CD14-positive monocyte (primary cell): ENCODE data around the gene CDH4. TPM values are rescaled to one million over a fixed set of nuclear protein-coding genes. Genes with fewer than 3 reads are reported as not detected.

Experiments used
- DNase-seq, 3 donors: peaks; one replicate each; pipeline ENCODE4 v3.0.0-alpha.2; 2011 to 2022
- H2AFZ ChIP-seq: 2 replicates; pipeline ENCODE4 v1.6.0; 2012; ENCODE audit warnings: mild to moderate bottlenecking, low read depth, low read length, inconsistent platforms; ENCODE audit not compliant: insufficient read depth, poor library complexity, severe bottlenecking
- H3K27ac ChIP-seq, 2 donors: 1 replicate in 1 of 2; 2 replicates in 1 of 2; pipeline ENCODE4 v1.5.1; 2012 to 2013; ENCODE audit warnings: low read length in 2 of 2, control low read depth in 1 of 2, inconsistent platforms in 1 of 2, low read depth in 1 of 2, mild to moderate bottlenecking in 1 of 2
- H3K27me3 ChIP-seq, 2 donors: one replicate each; pipeline versions ENCODE4 v1.6.0 to v1.6.1; 2011 to 2013; ENCODE audit warnings: low read length in 2 of 2; ENCODE audit not compliant: control insufficient read depth in 2 of 2, insufficient read depth in 2 of 2
- H3K36me3 ChIP-seq, 2 donors: replicated peaks in 1 of 2; 1 replicate in 1 of 2; 2 replicates in 1 of 2; pipeline versions ENCODE4 v1.5.1 to v1.6.1; 2012 to 2013; ENCODE audit warnings: low read length in 2 of 2, control low read depth in 1 of 2, inconsistent platforms in 1 of 2, mild to moderate bottlenecking in 1 of 2; ENCODE audit not compliant: insufficient read depth in 2 of 2, control insufficient read depth in 1 of 2
- H3K4me1 ChIP-seq, 2 donors: 1 replicate in 1 of 2; 2 replicates in 1 of 2; pipeline versions ENCODE4 v1.5.1 to v1.6.1; 2012 to 2013; ENCODE audit warnings: low read length in 2 of 2, control low read depth in 1 of 2, inconsistent platforms in 1 of 2, mild to moderate bottlenecking in 1 of 2, moderate library complexity in 1 of 2; ENCODE audit not compliant: insufficient read depth in 2 of 2, control insufficient read depth in 1 of 2
- H3K4me2 ChIP-seq: replicated peaks from 2 replicates; pipeline ENCODE3; 2012; ENCODE audit warnings: low read length, moderate library complexity, mild to moderate bottlenecking; ENCODE audit not compliant: poor library complexity, severe bottlenecking; ENCODE audit errors: extremely low read depth
- H3K4me3 ChIP-seq, 3 experiments: fragments of 200-600 bp in 1 of 3; sonication (generic) in 1 of 3; replicated peaks in 1 of 3; 1 replicate in 2 of 3; 2 replicates in 1 of 3; pipeline ENCODE4 v1.5.1; 2011 to 2013; ENCODE audit warnings: low read length in 3 of 3, mild to moderate bottlenecking in 3 of 3, control low read depth in 2 of 3, low read depth in 2 of 3, inconsistent platforms in 1 of 3, moderate library complexity in 1 of 3
- H3K79me2 ChIP-seq: 2 replicates; pipeline ENCODE4 v1.6.0; 2012; ENCODE audit warnings: mild to moderate bottlenecking, control low read depth, inconsistent platforms, low read length, moderate library complexity; ENCODE audit not compliant: insufficient read depth
- H3K9ac ChIP-seq: 2 replicates; pipeline ENCODE4 v1.6.0; 2017; ENCODE audit warnings: low read length, mild to moderate bottlenecking; ENCODE audit not compliant: insufficient read depth, poor library complexity, severe bottlenecking
- H3K9me3 ChIP-seq, 2 donors: replicated peaks in 1 of 2; 1 replicate in 1 of 2; 2 replicates in 1 of 2; pipeline versions ENCODE4 v1.5.1 to v1.6.1; 2012 to 2013; ENCODE audit warnings: low read length in 2 of 2, control low read depth in 1 of 2; ENCODE audit not compliant: control insufficient read depth in 1 of 2, insufficient read depth in 1 of 2
- H4K20me1 ChIP-seq: 2 replicates; pipeline ENCODE4 v1.6.0; 2012; ENCODE audit warnings: mild to moderate bottlenecking, low read length, control low read depth, moderate library complexity; ENCODE audit not compliant: insufficient read depth
- H3K27ac Mint-ChIP-seq, 7 donors: one replicate each; pipeline ENCODE4 v1.8.0; 2020; ENCODE audit warnings: mild to moderate bottlenecking in 7 of 7, mixed read lengths in 7 of 7, moderate library complexity in 6 of 7, inconsistent platforms in 2 of 7
- H3K27me3 Mint-ChIP-seq, 3 donors: one replicate each; pipeline ENCODE4 v1.8.0; 2021 to 2022; ENCODE audit warnings: low read depth in 3 of 3, mild to moderate bottlenecking in 3 of 3, mixed read lengths in 3 of 3, moderate library complexity in 3 of 3, inconsistent platforms in 1 of 3
- H3K36me3 Mint-ChIP-seq, 2 donors: one replicate each; pipeline ENCODE4 v1.8.0; 2020; ENCODE audit warnings: mixed read lengths in 2 of 2, inconsistent platforms in 1 of 2, mild to moderate bottlenecking in 1 of 2
- H3K4me1 Mint-ChIP-seq: one replicate; pipeline ENCODE4 v1.8.0; 2020; ENCODE audit warnings: mild to moderate bottlenecking, mixed read lengths
- H3K4me3 Mint-ChIP-seq, 2 donors: one replicate each; pipeline ENCODE4 v1.8.0; 2020; ENCODE audit warnings: mild to moderate bottlenecking in 2 of 2, mixed read lengths in 2 of 2, moderate library complexity in 1 of 2
- H3K9me3 Mint-ChIP-seq, 7 donors: one replicate each; pipeline ENCODE4 v1.8.0; 2020 to 2022; ENCODE audit warnings: mixed read lengths in 7 of 7, mild to moderate bottlenecking in 6 of 7, moderate library complexity in 6 of 7, inconsistent platforms in 2 of 7
- WGBS: methylation state at CpG from one replicate; pipeline ENCODE4 v1.1.5; 2013; ENCODE audit warnings: missing lambda C conversion rate; ENCODE audit not compliant: insufficient coverage; 5-methylcytosine and 5-hydroxymethylcytosine counted together
- intact Hi-C, 2 donors: fragments of 100-400 bp; cut with micrococcal nuclease; formaldehyde crosslinking; loops; one replicate each; pipeline versions ENCODE4 v1.15.0 to v1.15.1; 2023
- polyA plus RNA-seq, 3 donors: library from polyadenylated mRNA; depleted of rRNA in 1 of 3; unstranded in 2 of 3; stranded (reverse) in 1 of 3; fragments of 300-500 nt in 2 of 3; fragments of >200 nt in 1 of 3; fragmentation: Illumina TruSeq in 2 of 3; gene quantifications; 1 replicate in 2 of 3; 2 replicates in 1 of 3; pipeline ENCODE4 v1.2.3, GENCODE V29; 2012 to 2021
- TF ChIP-seq, protein P1 (sequence below): fragments of 200-600 bp; IDR thresholded peaks from one replicate; pipeline ENCODE4 v1.8.0; 2022; ENCODE audit warnings: antibody characterized with exemption, mild to moderate bottlenecking

CDH4 gene
- polyA plus RNA-seq, 3 donors, result not detected

DNA sequence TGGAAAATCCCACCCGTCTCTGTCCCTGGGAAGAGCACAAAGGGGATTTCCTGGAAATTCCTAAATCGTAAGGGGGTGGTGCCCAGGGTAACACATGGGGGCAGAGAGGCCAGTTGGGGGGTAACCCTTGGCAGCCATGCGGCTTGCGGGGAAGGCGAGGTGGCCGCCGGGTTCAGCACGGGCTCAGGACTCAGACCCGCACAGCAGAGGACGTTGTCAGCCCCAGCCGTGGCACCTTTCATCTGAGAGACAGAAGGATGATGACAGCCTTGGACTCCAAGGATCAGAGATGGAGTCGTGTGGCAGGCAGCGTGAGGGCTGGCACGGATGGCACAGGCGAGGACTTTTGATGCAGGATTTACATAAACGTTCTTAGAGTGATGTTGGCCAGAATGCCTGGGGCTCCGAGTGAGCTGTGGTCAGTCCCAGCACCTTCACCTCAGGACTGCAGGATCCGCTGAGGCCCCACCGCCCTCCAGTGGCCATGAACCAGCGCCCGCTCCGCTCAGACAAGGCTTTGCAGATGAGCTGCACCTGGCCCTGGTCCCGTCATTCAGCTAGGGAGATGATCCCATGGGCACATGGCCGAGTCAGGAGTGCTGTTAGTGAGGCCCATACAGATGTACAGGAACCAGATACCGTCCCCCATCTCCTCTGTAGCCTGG, 623.3 kb downstream of the CDH4 start:
- Histone ChIP-seq H3K79me2 (no peaks in the 10 kb centered on the region), H3K36me3 (no peaks in the 10 kb centered on the region), H3K27me3 (no peaks in the 10 kb centered on the region), H3K4me3 (no peak overlapping the region), H3K4me2 (no peak overlapping the region), H3K4me1 (no peaks in the 10 kb centered on the region), H4K20me1 (no peaks in the 10 kb centered on the region), H3K9me3 (peaks cover 5 to 95% of the 10 kb centered on the region in 2 donors), H3K9ac (no peak overlapping the region), H2AFZ (no peak overlapping the region), H3K27ac (no peak overlapping the region)
- Mint-ChIP-seq H3K27me3 (peaks cover 0 to 3% (median 0%) of the 10 kb centered on the region in 3 donors), H3K36me3 (no peaks in the 10 kb centered on the region), H3K9me3 (peaks cover 3 to 75% (median 45%) of the 10 kb centered on the region in 7 donors), H3K27ac (no peak overlapping the region), H3K4me3 (no peak overlapping the region), H3K4me1 (no peaks in the 10 kb centered on the region)
- intact Hi-C loops, result no loop called here
- no peak for DNase-seq
- TF ChIP-seq, protein P1, sequence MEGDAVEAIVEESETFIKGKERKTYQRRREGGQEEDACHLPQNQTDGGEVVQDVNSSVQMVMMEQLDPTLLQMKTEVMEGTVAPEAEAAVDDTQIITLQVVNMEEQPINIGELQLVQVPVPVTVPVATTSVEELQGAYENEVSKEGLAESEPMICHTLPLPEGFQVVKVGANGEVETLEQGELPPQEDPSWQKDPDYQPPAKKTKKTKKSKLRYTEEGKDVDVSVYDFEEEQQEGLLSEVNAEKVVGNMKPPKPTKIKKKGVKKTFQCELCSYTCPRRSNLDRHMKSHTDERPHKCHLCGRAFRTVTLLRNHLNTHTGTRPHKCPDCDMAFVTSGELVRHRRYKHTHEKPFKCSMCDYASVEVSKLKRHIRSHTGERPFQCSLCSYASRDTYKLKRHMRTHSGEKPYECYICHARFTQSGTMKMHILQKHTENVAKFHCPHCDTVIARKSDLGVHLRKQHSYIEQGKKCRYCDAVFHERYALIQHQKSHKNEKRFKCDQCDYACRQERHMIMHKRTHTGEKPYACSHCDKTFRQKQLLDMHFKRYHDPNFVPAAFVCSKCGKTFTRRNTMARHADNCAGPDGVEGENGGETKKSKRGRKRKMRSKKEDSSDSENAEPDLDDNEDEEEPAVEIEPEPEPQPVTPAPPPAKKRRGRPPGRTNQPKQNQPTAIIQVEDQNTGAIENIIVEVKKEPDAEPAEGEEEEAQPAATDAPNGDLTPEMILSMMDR, result no peak
- WGBS, result 92% methylated on average over 25 of the region's 25 CpGs

DNA sequence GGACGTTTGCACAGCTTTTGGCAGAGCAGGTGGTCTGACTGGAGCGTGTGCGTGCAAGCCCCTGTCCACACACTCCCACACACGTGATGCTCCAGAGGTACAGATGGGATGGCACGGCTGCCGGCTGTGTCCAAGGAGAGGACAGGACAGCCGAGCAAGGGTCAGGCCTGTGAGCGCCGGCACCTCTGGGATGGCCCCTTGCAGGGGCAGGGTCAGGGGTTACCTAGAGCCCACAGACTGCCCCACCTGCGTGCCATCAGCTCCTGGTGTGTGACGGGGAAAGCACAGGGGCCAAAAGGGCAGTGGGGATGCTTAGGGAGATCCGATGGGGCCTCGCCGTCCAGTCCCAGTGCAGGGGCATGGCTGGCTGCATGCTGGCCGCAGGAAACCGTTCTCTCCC, 623.9 kb downstream of the CDH4 start:
- no peak overlapping the region for H3K4me3 Mint-ChIP-seq
- Histone ChIP-seq H3K27me3 (no peaks in the 10 kb centered on the region), H4K20me1 (no peaks in the 10 kb centered on the region), H3K36me3 (no peaks in the 10 kb centered on the region), H3K4me3 (no peak overlapping the region), H2AFZ (no peak overlapping the region), H3K79me2 (no peaks in the 10 kb centered on the region), H3K4me1 (no peaks in the 10 kb centered on the region), H3K27ac (no peak overlapping the region), H3K9me3 (peaks cover 5 to 97% of the 10 kb centered on the region in 2 donors), H3K9ac (no peak overlapping the region), H3K4me2 (no peak overlapping the region)
- no peaks in the 10 kb centered on the region for H3K4me1 Mint-ChIP-seq
- no peak for DNase-seq
- H3K9me3 Mint-ChIP-seq, result peaks cover 3 to 75% (median 44%) of the 10 kb centered on the region in 7 donors
- H3K27me3 Mint-ChIP-seq, result peaks cover 0 to 3% (median 2%) of the 10 kb centered on the region in 3 donors
- 95% methylated on average over 5 of the region's 16 CpGs for WGBS
- H3K36me3 Mint-ChIP-seq, result no peaks in the 10 kb centered on the region
- TF ChIP-seq, protein P1, result no peak
- no peak overlapping the region for H3K27ac Mint-ChIP-seq
- intact Hi-C loops, result no loop called here
